H54 (cell line): ENCODE measurements around the gene SDHC.
"Not testable (repeated sequence)": the region's sequence is repeated elsewhere in the genome, so short reads cannot be mapped to it uniquely, and the experiment has no call there.

Experiments used
- DNase-seq: peaks from one replicate; pipeline ENCODE4 v3.0.0; 2011; ENCODE audit warnings: low spot score, mixed read lengths; ENCODE audit not compliant: insufficient read length
- FAIRE-seq: peaks from 3 replicates; lab custom pipeline; 2011; peaks lifted over from hg19 to GRCh38; lab: Jason Lieb, UNC
- POLR2A ChIP-seq: IDR thresholded peaks from 2 replicates; pipeline ENCODE4 v1.6.1; 2011; ENCODE audit warnings: low read depth, mild to moderate bottlenecking, low read length

The SDHC gene

DNA sequence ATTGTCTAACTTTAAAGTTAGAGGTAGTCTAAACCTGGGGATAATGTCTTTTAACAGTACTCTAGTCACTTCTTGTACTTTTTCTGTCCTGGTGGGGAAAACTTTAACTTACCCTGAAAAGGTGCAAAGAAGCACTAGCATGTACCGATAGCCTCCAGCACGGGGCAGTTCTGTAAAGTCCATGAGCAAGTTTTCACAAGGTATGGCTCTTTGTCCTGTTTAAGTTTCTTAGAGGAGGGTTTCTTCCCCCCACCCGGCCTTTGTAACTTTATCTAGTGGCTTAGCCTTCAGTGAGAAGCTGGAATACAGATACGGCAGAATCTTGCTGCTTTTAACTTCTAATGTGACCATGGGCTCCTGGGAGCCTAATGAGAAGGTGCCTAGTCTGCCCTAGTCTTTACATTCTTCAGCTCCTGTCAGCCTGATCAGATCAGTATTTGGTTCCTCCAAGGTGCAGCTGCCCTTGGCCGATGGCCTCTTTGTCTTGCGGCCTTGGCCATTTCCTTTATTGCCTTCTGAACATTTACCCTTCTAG lies 93.3 kb downstream of the SDHC start:
- DNase-seq = no peak
- FAIRE-seq = no peak
- TF ChIP-seq POLR2A = no peak

- TF ChIP-seq POLR2A = no peak
- FAIRE-seq = no peak
- DNase-seq = no peak
These were observed 94.4 kb downstream of the SDHC start for GRCh38 chr1:161408429-161409052.

DNA sequence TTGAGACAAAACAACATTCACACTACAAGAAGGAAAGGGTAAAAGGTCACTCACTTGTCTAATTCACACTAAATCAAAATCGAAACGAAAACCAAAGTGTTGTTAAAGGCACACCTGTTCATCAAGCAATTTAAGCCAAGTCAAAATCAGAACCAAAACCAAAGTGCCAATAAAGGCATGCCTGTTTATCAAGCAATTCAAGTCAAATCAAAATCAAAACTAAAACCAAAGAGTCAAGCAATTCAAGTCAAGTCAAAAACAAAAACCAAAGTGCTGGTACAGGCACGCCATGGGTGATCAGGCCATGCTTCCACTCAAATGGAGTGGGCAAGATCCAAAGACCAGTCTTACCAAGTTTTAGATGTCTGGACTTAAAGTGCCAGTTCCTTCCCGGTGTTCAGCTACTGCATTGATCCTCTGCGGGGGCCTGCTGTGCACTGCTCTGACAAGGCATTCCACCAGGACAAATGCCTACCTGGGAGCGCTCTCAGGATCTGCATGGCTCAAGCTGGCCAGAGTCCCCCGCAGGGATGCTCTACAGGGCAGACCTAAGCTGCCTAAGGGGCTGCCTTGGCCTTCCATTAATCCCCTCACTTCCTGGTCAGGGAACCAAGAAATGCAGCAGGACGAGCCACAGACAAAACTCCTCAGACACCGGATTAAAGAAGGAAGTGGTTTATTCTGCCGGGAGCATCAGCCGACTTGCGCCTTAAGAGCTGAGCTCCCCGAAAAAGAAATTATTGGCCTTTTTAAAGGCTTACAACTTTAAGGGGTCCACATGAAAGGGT lies 95.9 kb downstream of the SDHC start:
- DNase-seq = not testable (repeated sequence)

GRCh38 chr1:161410636-161410970 lies 96.4 kb downstream of the SDHC start:
- FAIRE-seq, DNase-seq: not testable (repeated sequence)

More for the DNA sequence above, 95.9 kb downstream of the SDHC start:
- FAIRE-seq = not testable (repeated sequence)
